Epithelial cell of proximal tubule (primary cell): ENCODE measurements around the gene IRF4. TPM values are rescaled to one million over a fixed set of nuclear protein-coding genes. Genes with fewer than 3 reads are reported as not detected.

Experiments
- DNase-seq: peaks from one replicate; pipeline ENCODE4 v3.0.0-alpha.2; 2011; ENCODE audit warnings: low read depth
- H3K4me3 ChIP-seq: 2 replicates; pipeline ENCODE4 v1.5.1; 2011; ENCODE audit warnings: low read depth, mild to moderate bottlenecking, low read length
- CTCF ChIP-seq: conservative IDR thresholded peaks from 2 replicates; pipeline ENCODE4 v1.5.1; 2012; ENCODE audit warnings: low read depth, mild to moderate bottlenecking, low read length
- total RNA-seq: library from RNA; depleted of rRNA; stranded (reverse); fragments of >200 nt; gene quantifications from 2 replicates; pipeline ENCODE4 v1.2.3, GENCODE V29; 2015

IRF4 gene
- total RNA-seq, 1 donor from 2014 or later, result 0.23 TPM

GRCh38 chr6:403659-404655 lies 12.4 kb downstream of the IRF4 start:
- no peak overlapping the region for H3K4me3 ChIP-seq
- TF ChIP-seq CTCF, result no peak
- no peak for DNase-seq

- no peak for TF ChIP-seq CTCF
- H3K4me3 ChIP-seq, result no peak overlapping the region
- DNase-seq, result no peak
Observed at GRCh38 chr6:404685-405423, 13.3 kb downstream of the IRF4 start.

GRCh38 chr6:408148-408547 lies 16.6 kb downstream of the IRF4 start:
- DNase-seq, result no peak

GRCh38 chr6:408599-409102 lies 17.1 kb downstream of the IRF4 start:
- peak; percentile 50 for TF ChIP-seq CTCF
- H3K4me3 ChIP-seq, result no peak overlapping the region
- no peak for DNase-seq

More at GRCh38 chr6:408148-408547, 16.6 kb downstream of the IRF4 start:
- no peak for TF ChIP-seq CTCF
- H3K4me3 ChIP-seq, result no peak overlapping the region

GRCh38 chr6:409370-409972 lies 17.9 kb downstream of the IRF4 start:
- no peak for DNase-seq
- TF ChIP-seq CTCF, result no peak
- no peak overlapping the region for H3K4me3 ChIP-seq

- H3K4me3 ChIP-seq, result no peak overlapping the region
- no peak for DNase-seq
- no peak for TF ChIP-seq CTCF
Observed at GRCh38 chr6:410555-411395, 19.2 kb downstream of the IRF4 start.
